Retinal pigment epithelial cell (primary cell): Measurements from ENCODE around the gene LAMC3.

Experiments
- DNase-seq: peaks from one replicate; pipeline ENCODE4 v3.0.0-alpha.2; 2010; ENCODE audit warnings: low read depth
- H3K4me3 ChIP-seq: 2 replicates; pipeline ENCODE4 v1.5.1; 2011; ENCODE audit warnings: mild to moderate bottlenecking, low read length, control low read depth, moderate library complexity
- TF ChIP-seq, protein P1 (sequence below): conservative IDR thresholded peaks from 2 replicates; pipeline ENCODE4 v1.5.1; 2011; ENCODE audit warnings: low read depth, low read length, control low read depth, inconsistent platforms

LAMC3 gene

DNA sequence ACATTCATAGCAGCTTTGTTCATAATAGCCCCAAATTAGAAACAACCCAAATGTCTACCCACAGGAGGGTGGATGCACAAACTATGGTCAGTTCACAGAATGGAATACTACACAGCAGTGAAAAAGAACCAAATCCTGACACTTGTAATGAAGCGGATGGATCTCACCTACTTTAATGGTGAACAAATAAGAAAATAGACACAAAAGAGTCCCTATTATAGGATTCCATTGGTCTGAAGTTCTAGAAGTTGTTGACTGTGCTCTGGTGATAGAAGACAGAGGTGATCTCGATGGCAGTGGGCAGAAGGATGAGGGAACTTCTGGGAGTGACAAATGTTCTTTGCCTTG, 20.6 kb upstream of the LAMC3 start:
- DNase-seq, result no peak
- TF ChIP-seq, protein P1, sequence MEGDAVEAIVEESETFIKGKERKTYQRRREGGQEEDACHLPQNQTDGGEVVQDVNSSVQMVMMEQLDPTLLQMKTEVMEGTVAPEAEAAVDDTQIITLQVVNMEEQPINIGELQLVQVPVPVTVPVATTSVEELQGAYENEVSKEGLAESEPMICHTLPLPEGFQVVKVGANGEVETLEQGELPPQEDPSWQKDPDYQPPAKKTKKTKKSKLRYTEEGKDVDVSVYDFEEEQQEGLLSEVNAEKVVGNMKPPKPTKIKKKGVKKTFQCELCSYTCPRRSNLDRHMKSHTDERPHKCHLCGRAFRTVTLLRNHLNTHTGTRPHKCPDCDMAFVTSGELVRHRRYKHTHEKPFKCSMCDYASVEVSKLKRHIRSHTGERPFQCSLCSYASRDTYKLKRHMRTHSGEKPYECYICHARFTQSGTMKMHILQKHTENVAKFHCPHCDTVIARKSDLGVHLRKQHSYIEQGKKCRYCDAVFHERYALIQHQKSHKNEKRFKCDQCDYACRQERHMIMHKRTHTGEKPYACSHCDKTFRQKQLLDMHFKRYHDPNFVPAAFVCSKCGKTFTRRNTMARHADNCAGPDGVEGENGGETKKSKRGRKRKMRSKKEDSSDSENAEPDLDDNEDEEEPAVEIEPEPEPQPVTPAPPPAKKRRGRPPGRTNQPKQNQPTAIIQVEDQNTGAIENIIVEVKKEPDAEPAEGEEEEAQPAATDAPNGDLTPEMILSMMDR, result no peak
- H3K4me3 ChIP-seq, result no peak overlapping the region

DNA sequence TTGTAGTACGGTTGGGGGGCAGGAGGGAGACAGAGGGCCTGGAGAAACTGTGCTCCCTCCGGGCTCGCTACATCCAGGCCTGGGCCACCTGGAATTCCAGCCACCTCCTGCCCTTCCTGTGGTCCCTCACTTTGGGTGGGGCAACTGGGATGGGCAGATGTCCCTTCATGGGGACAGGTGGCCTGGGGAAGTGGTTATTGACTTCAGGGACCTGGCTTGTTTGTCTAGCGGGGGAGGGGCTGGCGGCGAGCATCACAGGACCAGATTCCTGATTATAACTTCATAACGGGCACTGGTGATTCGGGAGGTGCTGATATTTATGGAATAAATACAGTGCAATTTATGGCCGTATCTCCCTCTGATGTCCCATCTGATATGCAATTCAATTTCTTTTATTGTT, 20.1 kb upstream of the LAMC3 start:
- no peak overlapping the region for H3K4me3 ChIP-seq
- no peak for DNase-seq
- TF ChIP-seq, protein P1, result no peak

DNA sequence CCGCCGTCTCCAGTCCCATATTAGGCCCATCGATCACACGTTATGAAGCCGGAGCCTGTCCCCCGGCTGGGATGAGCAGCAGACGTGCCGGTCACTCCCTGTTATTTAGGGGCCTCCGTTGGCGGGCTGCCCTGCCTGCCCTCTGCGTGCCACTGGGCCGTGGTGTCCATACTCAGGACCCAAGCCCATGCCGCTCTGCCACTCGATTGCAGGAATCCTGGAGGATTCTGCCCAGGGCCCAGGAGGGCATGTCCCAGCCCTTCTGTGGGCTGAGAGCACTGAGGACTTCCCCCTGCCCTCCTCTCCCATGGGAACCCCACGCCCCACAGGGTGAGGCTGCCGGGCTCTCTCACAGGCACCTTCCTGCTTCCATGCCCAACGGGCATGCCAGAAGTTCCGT, 19.6 kb upstream of the LAMC3 start:
- DNase-seq, result no peak
- no peak overlapping the region for H3K4me3 ChIP-seq
- TF ChIP-seq, protein P1, result no peak

DNA sequence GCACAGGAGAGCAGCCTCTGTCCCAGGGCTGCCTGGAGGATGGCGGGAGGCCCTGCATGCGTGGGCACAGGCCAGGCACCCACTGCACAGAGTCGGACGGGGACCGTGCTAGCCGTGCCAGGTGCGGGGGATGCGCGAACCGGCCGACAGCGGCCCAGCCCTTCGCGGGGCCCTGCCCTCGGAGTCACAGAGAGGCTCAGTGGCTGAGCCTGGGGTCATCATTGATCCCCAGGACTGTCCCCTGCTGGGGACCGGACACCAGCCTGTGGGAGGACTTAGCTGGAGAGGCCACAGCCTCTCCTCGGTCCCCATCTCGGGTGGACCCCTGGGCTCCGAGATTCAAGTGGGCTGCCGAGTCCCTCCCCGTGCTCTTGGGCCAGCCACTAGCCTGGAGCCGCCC, 19.1 kb upstream of the LAMC3 start:
- TF ChIP-seq, protein P1, result no peak
- DNase-seq, result no peak
- H3K4me3 ChIP-seq, result no peak overlapping the region

DNA sequence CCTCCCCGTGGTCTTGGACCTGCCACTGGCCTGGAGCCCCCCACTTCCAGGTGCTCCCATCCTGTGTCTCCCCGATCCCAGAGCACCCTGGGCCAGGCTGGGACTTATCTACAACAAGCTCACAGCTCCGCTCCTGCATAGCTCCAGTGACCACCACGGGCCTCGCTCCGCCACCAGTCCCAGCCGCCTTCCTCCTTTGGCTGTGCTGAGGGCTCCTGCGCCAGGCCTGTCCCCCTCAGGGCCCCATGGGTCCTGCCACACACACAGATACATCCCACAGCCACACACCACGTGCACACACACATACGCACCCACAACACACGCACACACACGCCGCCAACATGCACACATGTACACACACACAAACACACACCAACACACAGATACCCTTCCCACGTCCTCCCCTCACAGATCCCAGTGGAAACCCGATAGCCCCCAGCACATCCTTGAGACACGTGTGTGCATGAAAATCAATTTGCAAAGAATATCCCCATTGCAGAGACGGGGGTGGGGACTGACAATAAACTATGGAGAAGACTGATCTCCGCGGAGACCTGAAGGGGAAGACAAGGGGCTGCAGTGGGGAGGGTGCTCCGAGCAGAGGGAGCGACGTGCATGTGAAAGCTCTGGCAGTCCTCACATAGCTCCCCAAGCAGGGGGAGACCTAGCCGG, 18.5 kb upstream of the LAMC3 start:
- TF ChIP-seq, protein P1, result no peak
- no peak for DNase-seq
- H3K4me3 ChIP-seq, result no peak overlapping the region

DNA sequence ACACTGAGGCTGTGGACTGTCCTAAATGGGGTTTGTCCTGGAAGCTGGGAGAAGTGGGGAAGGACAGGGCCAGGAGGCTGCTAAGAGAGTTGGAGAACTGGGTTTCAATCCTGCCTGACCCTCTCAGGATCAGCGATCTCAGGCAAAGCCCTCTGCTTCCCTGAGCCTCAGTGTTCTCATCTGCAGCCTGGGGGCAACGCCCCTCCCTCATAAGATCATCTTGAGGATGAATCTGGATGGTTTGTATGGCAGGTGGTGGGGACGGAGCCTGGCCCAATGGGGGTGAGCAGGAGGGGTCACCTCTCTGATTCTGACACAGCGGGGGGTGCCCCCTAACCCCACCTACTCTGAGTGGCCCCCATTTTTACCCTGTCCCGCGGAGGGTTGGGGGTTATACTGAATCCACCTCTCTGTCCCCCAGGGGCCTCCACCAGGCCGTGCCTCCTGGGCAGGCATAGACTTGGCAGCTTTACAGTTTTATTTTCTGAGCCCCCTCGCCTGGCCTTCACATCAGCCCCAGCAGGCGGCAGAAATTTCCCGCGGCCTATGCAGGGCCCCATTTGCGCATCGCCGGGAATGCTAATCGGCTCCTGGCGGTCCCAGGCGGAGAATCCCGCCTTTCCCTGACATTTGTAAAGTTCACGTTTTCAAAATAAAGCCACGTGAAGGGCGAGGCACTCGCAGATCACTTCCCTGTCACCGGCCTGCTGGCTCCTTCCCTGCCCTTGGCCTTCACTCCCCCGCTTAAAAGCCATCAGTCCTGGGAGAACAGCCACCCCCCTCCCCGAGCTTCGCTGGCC, 17.8 kb upstream of the LAMC3 start:
- TF ChIP-seq, protein P1, result peak; percentile 40
- no peak overlapping the region for H3K4me3 ChIP-seq
- peak; percentile 11 for DNase-seq
